NCI-H2081 treated with DMSO at 0.1 percent for 48 hours (cell line): ENCODE data around the gene STEAP1.
"Not testable (repeated sequence)": the region's sequence is repeated elsewhere in the genome, so short reads cannot be mapped to it uniquely, and the experiment has no call there.

ENCODE experiments used
- DNase-seq: peaks from one replicate; lab custom pipeline; 2025; lab: John Stamatoyannopoulos, UW

Gene STEAP1

DNA sequence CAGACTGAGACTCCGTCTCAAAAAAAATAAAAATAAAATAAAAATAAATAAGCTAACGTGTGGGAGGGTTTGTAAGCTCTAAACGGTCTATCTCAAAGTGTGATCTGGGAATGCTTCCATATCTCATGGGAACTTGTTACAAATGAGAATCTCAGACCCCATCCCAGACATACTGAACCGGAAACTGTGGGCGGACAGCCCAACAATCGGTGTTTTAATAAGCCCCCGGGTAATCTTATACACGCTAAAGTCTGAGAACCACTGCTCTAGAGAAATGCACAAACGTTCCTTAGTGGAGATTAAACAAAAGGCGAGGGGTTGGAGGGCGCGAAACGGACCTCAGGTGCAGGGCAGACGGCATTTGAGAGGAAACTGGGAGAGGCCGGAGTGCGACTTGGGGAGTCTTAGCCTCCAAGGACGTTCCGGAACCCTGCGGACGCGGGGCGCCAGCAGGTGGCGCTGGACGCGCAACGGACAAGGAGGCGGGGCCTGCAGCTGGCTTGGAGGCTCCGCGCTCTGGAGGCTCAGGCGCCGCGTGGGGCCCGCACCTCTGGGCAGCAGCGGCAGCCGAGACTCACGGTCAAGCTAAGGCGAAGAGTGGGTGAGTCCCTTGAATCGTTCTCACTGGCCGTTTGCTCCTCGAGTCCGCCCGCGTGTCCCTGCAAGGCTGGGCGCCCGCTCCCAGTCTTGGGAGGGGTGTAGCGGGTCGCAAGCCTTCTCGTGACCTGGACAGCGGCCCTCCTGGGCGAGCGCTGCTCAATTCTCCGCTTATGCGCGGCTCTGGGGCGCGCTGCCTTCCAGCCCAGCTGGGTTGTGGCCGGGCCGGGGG is at the start of gene STEAP1:
Gene STEAP1 (plus strand): TSS at position 527 of the 829 bp plus-strand sequence. CDS start 5,320 bp downstream, outside the sequence.
- peak; percentile 57 for DNase-seq

DNA sequence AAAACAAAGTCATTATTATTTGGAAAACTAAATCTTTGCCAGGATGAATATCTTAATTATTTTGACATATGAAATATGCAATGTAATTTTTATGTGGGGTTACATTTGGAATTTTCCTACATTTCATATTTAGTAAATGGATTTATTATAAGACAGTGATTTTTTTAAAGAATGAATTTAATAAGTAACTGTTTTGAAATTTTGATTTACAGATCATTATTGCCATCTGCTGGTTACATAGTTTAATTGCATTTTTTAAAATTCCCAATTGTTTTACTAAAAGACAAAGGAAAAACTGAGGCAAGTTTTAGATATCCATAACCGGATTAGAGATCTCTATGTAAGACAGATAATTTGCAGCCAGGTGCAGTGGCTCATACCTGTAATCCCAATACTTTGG is 39.3 kb upstream of the STEAP1 start:
- DNase-seq, result not testable (repeated sequence)

- not testable (repeated sequence) for DNase-seq
Measured at GRCh38 chr7:90118551-90119177, 35.6 kb upstream of the STEAP1 start.

DNA sequence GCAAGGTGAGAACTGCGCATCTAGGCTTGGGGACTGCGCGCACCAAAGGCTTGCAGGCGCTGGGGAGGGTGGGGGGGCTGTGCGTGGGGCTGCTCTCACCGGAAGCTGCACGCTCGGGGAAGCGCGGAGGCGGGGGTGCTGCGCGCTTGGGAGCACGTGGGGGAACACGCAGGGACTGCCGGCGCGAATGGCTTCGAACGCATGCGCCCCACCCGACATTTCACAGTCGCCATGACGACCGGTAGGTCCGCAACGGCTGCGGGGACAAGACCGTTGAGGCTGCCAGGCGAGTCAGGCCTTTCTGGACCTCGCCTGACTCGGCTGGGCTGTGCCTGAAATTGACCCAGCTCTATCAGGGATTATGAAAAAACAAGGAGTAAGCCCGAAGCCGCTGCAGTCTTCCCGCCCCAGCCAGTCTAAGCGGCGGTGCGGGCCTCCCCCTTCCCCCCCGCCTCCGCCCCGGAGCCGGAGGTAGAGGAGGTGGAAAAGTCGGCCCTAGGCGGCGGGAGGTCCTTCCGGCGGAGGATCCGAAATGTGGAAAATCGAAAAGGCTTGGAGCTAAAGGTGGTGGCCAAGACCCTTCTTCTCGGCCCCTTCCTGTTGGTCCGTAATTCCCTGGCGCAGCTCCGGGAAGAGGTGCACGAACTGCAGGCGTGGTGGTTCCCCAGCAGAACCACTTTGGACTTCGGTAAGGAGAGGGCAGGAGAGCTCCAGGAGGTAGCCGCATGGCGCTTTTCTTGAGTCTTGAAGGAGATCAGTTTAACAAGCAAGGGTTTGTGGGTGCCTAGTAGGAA is 34.9 kb upstream of the STEAP1 start:
- DNase-seq, result no peak

GRCh38 chr7:90120205-90120604 is 34.1 kb upstream of the STEAP1 start:
- DNase-seq, result not testable (repeated sequence)

DNA sequence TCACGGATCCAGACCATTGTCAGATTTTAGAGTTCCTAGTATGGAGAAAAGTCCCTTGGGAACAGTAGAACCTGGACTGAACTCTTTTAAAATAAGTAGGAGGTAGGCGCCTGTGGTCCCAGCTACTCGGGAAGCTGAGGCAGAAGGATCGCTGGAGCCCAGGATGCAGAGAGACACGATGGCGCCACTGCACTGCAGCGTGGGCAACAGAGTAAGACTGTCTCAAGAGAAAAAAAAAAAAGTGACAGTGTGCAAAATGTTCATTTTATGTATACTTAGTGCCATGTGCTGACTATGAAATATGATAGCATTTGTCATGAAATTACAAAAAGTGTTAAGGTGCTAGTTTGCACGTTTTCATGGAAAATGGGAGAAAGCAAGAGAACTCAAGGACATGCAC is 22.5 kb upstream of the STEAP1 start:
- not testable (repeated sequence) for DNase-seq

- DNase-seq, result not testable (repeated sequence)
Measured at GRCh38 chr7:90147079-90147960, 6.9 kb upstream of the STEAP1 start.

- DNase-seq, result not testable (repeated sequence)
Measured at GRCh38 chr7:90149428-90149827, 4.8 kb upstream of the STEAP1 start.

DNA sequence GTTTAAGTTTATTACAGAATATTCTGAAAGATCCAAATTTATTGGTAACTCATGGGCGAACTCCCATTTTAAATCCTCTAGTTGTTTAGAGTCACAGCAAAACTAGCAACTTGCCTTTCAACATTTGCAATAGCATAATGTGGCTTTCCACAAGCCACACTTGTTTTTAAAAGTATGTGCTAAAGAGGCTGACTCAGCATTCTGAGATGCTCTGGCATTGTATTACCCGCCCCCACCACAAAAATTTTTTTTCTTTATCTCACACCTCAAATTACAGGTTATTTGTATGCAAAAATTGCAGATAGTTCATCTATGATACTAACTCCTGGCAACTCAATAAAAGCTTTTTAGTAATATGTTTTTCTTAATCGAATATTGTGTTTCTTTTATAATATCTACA is 2.4 kb upstream of the STEAP1 start:
- DNase-seq, result not testable (repeated sequence)

DNA sequence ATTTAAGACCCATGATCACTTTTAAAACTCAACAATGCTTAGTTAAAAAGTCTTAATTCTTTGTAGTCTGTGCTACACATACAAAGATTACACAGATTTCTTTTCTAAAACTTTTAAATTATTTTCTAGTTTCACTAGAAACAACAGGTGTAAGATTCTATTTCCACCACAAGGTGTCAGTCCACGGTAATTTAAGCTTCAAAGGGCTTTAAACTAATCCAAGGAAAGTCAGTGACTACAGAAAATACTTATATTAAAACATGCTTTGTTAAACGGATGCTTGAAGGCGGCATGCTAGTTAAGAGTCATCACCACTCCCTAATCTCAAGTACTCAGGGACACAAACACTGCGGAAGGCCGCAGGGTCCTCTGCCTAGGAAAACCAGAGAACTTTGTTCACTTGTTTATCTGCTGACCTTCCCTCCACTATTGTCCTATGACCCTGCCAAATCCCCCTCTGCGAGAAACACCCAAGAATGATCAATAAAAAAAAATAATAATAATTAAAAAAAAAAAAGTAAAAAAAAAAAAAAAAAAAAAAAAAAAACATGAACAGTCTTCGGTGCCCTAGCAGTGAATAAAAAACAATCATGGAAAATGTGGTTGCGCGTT is 1.5 kb upstream of the STEAP1 start:
- peak; percentile 62 for DNase-seq

- no peak for DNase-seq
Measured at GRCh38 chr7:90155206-90155605, 937 bp downstream of the STEAP1 start.

DNA sequence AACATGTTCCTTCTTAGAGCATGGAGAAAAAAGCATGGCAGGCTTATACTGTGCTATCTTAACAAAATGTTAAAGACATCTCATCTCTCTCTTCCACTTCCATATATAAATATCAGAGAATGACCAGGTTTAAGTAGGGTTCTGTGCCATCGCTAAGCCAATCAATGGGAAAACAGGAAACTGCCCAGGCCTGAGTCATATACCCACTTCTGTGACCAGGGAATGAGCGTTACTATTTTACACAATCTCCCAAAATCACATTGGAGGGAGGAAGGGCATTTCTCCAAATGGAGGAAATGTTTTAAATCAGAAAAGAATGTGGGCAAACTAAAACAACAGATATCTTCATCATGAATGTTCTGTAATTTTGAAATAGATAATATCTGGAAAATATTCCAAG is 3.1 kb downstream of the STEAP1 start:
- DNase-seq, result not testable (repeated sequence)

DNA sequence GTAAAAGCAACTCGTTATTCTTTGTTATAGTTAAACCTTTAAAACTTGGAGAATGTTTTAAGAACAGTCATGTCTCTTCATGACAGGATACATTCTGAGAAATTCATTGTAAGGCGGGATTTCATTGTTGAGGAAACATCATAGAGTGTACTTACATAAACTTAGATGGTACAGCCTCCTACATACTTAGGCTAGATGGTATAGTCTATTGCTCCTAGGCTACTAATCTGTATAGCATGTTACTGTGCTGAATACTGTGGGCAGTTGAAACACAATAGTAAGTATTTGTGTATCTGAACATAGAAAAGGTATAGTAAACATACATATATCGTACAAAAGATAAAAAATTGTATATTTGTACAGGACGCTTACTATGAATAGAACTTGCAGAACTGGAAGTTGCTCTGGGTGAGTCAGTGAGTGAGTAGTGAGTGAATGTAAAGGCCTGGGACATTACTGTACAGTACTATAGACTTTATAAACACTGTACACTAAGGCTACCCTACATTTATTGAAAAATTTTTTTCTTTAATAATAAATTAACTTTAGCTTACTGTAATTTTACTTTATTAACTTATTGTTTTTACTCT is 3.6 kb downstream of the STEAP1 start:
- not testable (repeated sequence) for DNase-seq

DNA sequence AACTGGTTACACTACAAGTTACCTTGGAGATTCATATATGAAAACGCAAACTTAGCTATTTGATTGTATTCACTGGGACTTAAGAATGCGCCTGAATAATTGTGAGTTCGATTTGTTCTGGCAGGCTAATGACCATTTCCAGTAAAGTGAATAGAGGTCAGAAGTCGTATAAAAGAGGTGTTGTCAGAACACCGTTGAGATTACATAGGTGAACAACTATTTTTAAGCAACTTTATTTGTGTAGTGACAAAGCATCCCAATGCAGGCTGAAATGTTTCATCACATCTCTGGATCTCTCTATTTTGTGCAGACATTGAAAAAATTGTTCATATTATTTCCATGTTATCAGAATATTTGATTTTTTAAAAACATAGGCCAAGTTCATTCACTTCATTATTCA is 9.3 kb downstream of the STEAP1 start:
- no peak for DNase-seq

DNA sequence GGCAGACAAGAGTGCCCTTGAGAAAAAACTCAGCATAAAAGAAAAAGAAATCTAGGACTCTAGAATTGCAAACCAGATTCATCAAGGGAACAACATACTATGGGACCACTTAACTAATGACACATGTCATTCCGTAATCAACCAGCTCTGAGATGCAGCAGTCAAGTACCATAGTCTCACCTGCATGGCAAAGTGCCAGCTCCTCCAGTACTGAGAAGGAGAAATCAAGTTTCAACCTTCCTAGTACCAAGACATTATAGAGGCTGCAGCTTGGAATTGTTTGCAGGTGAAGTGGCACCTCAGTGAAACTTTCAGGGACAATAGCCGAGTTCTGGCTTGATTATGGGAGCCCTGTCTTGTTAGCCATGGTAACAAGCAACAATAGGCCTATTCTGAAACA is 11.5 kb downstream of the STEAP1 start:
- DNase-seq, result no peak

GRCh38 chr7:90166153-90166552 is 11.9 kb downstream of the STEAP1 start:
- no peak for DNase-seq

DNA sequence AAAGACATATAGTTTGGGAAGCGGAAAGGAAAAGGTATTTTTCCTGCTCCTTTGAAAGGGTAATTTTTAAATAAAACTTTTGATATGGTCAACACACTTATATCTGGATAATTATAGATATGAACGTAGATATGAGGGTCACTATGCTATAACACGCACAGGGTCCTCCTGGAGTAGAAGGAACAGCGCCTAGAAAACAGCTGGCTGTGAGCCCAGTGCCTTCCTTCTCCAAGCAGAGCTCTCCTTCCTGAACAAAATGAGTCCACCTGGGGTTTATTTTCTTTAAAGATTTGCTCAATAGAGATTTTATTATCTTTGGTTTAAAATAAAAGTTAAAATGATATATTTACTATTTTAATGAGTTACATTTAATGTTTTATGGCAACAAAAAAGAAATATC is 13.1 kb downstream of the STEAP1 start:
- no peak for DNase-seq

- DNase-seq, result no peak
Measured at GRCh38 chr7:90169891-90170290, 15.6 kb downstream of the STEAP1 start.

- DNase-seq, result no peak
Measured at GRCh38 chr7:90172121-90172520, 17.9 kb downstream of the STEAP1 start.

DNA sequence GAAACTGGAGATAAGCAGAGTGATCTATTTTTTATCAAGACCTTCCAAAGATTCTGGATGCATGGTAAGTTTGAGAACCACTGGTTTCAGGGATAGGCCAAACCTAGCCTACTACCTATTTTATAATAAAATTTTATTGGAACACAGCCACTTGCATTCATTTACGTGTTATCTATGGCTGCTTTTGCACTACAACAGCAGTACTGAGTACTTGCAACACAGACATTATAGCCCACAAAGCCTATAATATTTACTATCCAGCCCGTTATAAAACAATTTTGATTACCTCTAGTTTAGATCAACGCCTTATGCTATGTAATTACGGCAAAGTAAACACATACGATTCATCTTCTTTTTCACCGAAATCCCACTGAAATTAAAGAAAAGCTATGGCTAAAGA is 18.4 kb downstream of the STEAP1 start:
- DNase-seq, result no peak
